C4-2B (cell line): ENCODE measurements around the gene ACBD5.

Source experiments
- ZFX ChIP-seq: fragments of 450-650 bp; IDR thresholded peaks from 2 replicates; pipeline ENCODE4 v1.6.1; 2017
- TF ChIP-seq, protein P1 (sequence below): fragments of 450-650 bp; conservative IDR thresholded peaks from 2 replicates; pipeline ENCODE4 v1.5.1; 2017; ENCODE audit warnings: mild to moderate bottlenecking

- TF ChIP-seq, protein P1, sequence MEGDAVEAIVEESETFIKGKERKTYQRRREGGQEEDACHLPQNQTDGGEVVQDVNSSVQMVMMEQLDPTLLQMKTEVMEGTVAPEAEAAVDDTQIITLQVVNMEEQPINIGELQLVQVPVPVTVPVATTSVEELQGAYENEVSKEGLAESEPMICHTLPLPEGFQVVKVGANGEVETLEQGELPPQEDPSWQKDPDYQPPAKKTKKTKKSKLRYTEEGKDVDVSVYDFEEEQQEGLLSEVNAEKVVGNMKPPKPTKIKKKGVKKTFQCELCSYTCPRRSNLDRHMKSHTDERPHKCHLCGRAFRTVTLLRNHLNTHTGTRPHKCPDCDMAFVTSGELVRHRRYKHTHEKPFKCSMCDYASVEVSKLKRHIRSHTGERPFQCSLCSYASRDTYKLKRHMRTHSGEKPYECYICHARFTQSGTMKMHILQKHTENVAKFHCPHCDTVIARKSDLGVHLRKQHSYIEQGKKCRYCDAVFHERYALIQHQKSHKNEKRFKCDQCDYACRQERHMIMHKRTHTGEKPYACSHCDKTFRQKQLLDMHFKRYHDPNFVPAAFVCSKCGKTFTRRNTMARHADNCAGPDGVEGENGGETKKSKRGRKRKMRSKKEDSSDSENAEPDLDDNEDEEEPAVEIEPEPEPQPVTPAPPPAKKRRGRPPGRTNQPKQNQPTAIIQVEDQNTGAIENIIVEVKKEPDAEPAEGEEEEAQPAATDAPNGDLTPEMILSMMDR = no peak
- TF ChIP-seq ZFX = no peak
These were observed 6.8 kb upstream of the ACBD5 start for GRCh38 chr10:27247441-27247840.
